GM12801 (cell line): Measurements from ENCODE around the gene PRKAG2.

ENCODE experiments used
- CTCF ChIP-seq: IDR thresholded peaks from one replicate; pipeline ENCODE4 v1.5.1; 2011; ENCODE audit warnings: control low read depth; ENCODE audit not compliant: insufficient read length; ENCODE audit errors: extremely low read depth

PRKAG2 gene

GRCh38 chr7:151776446-151776845 lies 100.5 kb downstream of the PRKAG2 start:
- no peak for TF ChIP-seq CTCF

GRCh38 chr7:151775547-151776443 lies 101.1 kb downstream of the PRKAG2 start:
- no peak for TF ChIP-seq CTCF

- no peak for TF ChIP-seq CTCF
Observed at GRCh38 chr7:151774951-151775350, 102.0 kb downstream of the PRKAG2 start.

- TF ChIP-seq CTCF: no peak
Observed at GRCh38 chr7:151773797-151774196, 103.1 kb downstream of the PRKAG2 start.

- TF ChIP-seq CTCF: no peak
Observed at GRCh38 chr7:151770232-151770631, 106.7 kb downstream of the PRKAG2 start.

- TF ChIP-seq CTCF: no peak
Observed at GRCh38 chr7:151769188-151769821, 107.6 kb downstream of the PRKAG2 start.

- TF ChIP-seq CTCF: no peak
Observed at GRCh38 chr7:151768805-151769187, 108.1 kb downstream of the PRKAG2 start.
